ENCODE data around the gene LGALS14.
A peak's percentile ranks its signal among the peaks of the same experiment; 100 is the strongest.

LGALS14 gene

DNA sequence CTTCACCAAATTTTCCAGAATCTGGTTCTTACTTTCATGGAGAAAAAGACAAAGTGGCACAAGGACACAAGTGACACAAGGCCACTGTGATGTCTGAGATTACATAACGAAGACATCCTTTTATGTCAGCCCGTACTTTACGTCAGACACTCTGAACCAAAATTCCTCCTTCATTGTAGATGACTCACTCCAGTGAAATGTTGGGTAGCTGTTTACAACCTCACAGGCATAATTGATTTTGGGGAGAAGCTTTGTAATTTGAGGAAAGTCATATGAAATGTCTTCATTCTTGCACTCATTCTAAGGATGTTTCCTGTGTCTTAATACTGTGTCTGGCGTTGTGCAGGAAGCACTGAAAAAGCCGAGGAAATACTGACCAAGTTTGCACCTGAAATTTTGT, 20.0 kb upstream of the LGALS14 start (continued):
- TF ChIP-seq ZNF398 (tag by site-specific recombination; IDR thresholded peaks at IDR 0.05) (peak; percentile 47), ZNF280D (tag by site-specific recombination; IDR thresholded peaks at IDR 0.05) (0 out of 2 replicates have a peak, but pooled peaks have one; percentile 45)

DNA sequence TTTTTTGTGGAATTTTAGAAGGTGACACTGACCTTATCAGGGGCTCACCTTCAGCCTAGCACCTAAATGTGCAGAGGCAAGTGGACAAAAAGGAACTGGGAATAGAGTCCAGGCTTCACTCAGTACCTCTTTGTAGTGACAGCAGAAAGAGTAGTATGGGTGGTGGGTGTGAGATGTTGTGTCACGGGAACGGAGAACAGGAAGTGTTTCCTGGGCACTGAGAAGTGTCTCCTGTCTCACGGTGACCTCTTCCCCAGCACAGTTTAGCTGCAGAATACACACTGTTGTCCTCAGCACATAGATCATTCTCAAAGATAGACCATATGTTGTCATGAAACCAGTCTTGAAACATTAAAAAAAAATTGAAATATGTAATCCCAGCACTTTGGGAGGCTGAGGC, 17.5 kb upstream of the LGALS14 start:
- CTCF ChIA-PET = interaction anchor here (0.6 to 1.4 kb wide), 4 partner anchors 14 to 755 kb away, joined by 3 to 9 read pairs (median 4); no protein-coding TSS in a partner anchor
- Histone ChIP-seq H3K4me1 (ENCODE audit: control insufficient read depth, insufficient read depth, low read length) (no peaks in the 10 kb centered on the region), H3K4me3 (ENCODE audit: low read depth, low read length) (no peak overlapping the region), H3K9me3 (ENCODE audit: control insufficient read depth, insufficient read depth, low read depth, low read length) (peaks cover 10% of the 10 kb centered on the region), H3K27ac (ENCODE audit: extremely low read depth, low read depth, low read length) (no peak overlapping the region), H3K36me3 (ENCODE audit: control insufficient read depth in 2 of 2, insufficient read depth in 1 of 2, low read length in 2 of 2) (no peaks in the 10 kb centered on the region)
- POLR2A ChIA-PET = no interaction called here
- TF ChIP-seq ZNF600 (tag by site-specific recombination; IDR thresholded peaks at IDR 0.05) (no peak), ZBTB48 (tag by site-specific recombination; IDR thresholded peaks at IDR 0.05) (no peak), ZNF510 (tag by site-specific recombination; IDR thresholded peaks at IDR 0.05; ENCODE audit: insufficient replicate concordance) (no peak), IKZF3 (tag by site-specific recombination; IDR thresholded peaks at IDR 0.05) (no peak), ZNF423 (tag by site-specific recombination; IDR thresholded peaks at IDR 0.05) (no peak), ZNF555 (tag by site-specific recombination; conservative IDR thresholded peaks at IDR 0.05) (no peak), ZNF394 (tag by site-specific recombination; IDR thresholded peaks at IDR 0.05; ENCODE audit: borderline replicate concordance) (no peak), ZNF792 (tag by site-specific recombination; IDR thresholded peaks at IDR 0.05) (no peak), ZBTB11 (tag by site-specific recombination; conservative IDR thresholded peaks at IDR 0.05; ENCODE audit: low read depth) (no peak), ZNF354C (tag by site-specific recombination; IDR thresholded peaks at IDR 0.05; ENCODE audit: borderline replicate concordance, low read depth) (no peak), ZNF133 (tag by site-specific recombination; IDR thresholded peaks at IDR 0.05) (no peak), ZNF23 (tag by site-specific recombination; IDR thresholded peaks at IDR 0.05; ENCODE audit: borderline replicate concordance) (no peak), ZNF121 (tag by site-specific recombination; IDR thresholded peaks at IDR 0.05) (no peak)
- TF ChIP-seq, protein P1, sequence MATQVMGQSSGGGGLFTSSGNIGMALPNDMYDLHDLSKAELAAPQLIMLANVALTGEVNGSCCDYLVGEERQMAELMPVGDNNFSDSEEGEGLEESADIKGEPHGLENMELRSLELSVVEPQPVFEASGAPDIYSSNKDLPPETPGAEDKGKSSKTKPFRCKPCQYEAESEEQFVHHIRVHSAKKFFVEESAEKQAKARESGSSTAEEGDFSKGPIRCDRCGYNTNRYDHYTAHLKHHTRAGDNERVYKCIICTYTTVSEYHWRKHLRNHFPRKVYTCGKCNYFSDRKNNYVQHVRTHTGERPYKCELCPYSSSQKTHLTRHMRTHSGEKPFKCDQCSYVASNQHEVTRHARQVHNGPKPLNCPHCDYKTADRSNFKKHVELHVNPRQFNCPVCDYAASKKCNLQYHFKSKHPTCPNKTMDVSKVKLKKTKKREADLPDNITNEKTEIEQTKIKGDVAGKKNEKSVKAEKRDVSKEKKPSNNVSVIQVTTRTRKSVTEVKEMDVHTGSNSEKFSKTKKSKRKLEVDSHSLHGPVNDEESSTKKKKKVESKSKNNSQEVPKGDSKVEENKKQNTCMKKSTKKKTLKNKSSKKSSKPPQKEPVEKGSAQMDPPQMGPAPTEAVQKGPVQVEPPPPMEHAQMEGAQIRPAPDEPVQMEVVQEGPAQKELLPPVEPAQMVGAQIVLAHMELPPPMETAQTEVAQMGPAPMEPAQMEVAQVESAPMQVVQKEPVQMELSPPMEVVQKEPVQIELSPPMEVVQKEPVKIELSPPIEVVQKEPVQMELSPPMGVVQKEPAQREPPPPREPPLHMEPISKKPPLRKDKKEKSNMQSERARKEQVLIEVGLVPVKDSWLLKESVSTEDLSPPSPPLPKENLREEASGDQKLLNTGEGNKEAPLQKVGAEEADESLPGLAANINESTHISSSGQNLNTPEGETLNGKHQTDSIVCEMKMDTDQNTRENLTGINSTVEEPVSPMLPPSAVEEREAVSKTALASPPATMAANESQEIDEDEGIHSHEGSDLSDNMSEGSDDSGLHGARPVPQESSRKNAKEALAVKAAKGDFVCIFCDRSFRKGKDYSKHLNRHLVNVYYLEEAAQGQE (tag by site-specific recombination; IDR thresholded peaks at IDR 0.05) = no peak
- TF ChIP-seq, protein P2, sequence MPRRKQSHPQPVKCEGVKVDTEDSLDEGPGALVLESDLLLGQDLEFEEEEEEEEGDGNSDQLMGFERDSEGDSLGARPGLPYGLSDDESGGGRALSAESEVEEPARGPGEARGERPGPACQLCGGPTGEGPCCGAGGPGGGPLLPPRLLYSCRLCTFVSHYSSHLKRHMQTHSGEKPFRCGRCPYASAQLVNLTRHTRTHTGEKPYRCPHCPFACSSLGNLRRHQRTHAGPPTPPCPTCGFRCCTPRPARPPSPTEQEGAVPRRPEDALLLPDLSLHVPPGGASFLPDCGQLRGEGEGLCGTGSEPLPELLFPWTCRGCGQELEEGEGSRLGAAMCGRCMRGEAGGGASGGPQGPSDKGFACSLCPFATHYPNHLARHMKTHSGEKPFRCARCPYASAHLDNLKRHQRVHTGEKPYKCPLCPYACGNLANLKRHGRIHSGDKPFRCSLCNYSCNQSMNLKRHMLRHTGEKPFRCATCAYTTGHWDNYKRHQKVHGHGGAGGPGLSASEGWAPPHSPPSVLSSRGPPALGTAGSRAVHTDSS (tag by site-specific recombination; IDR thresholded peaks at IDR 0.05) = no peak
- TF ChIP-seq, protein P3, sequence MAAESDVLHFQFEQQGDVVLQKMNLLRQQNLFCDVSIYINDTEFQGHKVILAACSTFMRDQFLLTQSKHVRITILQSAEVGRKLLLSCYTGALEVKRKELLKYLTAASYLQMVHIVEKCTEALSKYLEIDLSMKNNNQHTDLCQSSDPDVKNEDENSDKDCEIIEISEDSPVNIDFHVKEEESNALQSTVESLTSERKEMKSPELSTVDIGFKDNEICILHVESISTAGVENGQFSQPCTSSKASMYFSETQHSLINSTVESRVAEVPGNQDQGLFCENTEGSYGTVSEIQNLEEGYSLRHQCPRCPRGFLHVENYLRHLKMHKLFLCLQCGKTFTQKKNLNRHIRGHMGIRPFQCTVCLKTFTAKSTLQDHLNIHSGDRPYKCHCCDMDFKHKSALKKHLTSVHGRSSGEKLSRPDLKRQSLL (tag by site-specific recombination; IDR thresholded peaks at IDR 0.05) = no peak
- TF ChIP-seq, protein P4, sequence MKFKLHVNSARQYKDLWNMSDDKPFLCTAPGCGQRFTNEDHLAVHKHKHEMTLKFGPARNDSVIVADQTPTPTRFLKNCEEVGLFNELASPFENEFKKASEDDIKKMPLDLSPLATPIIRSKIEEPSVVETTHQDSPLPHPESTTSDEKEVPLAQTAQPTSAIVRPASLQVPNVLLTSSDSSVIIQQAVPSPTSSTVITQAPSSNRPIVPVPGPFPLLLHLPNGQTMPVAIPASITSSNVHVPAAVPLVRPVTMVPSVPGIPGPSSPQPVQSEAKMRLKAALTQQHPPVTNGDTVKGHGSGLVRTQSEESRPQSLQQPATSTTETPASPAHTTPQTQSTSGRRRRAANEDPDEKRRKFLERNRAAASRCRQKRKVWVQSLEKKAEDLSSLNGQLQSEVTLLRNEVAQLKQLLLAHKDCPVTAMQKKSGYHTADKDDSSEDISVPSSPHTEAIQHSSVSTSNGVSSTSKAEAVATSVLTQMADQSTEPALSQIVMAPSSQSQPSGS (tag by site-specific recombination; IDR thresholded peaks at IDR 0.05; ENCODE audit: low read depth) = no peak

Data from HEK293 (cell line).